ENCODE measurements around the gene MAJIN.

MAJIN gene

GRCh38 chr11:64933213-64933934 is 38.5 kb downstream of the MAJIN start:
- no peak for DNase-seq (ENCODE audit: low read depth in 2 of 2, low spot score in 1 of 2)

- no peak for DNase-seq (ENCODE audit: low read depth in 2 of 2, low spot score in 1 of 2)
Observed at GRCh38 chr11:64932324-64932723, 39.6 kb downstream of the MAJIN start.

DNA sequence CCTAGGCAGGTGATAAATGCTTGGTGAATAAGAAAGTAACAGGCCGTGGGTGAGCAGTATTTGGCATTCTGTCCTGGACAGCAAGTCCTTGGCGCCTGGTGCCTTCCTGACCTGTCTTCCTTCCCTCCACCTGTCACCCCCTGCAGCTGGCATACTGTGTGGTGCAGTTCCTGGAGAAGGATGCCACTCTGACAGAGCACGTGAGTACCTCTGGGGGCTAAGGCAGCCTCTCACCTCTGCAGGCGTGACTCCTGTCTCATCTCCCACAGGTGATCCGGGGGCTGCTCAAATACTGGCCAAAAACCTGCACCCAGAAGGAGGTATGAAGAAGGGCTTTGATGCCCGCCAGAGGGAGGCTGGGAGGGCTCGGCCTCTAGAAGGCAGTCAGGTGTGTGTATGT is 40.6 kb downstream of the MAJIN start:
- DNase-seq (ENCODE audit: low read depth in 2 of 2, low spot score in 1 of 2): no peak

- DNase-seq (ENCODE audit: low read depth in 2 of 2, low spot score in 1 of 2): no peak
Observed at GRCh38 chr11:64930340-64930739, 41.6 kb downstream of the MAJIN start.

DNA sequence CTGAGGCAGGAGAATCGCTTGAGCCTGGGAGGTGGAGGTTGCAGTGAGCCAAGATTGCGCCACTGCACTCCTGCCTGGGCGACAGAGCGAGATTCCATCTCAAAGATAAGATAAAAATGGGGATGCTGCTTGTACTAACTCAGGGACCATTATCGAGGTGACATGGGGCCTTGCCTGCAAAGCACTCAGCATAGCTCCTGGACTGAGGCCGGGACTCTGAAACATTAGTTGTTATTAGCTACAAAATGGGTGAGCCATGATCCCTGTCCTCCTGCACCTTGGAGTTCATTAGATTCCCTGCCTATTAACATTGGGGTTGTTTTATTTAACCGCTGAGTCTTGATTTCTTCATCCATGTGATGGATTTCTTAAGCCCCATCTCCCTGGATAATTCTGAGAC is 42.3 kb downstream of the MAJIN start:
- no peak for DNase-seq (ENCODE audit: low read depth in 2 of 2, low spot score in 1 of 2)

GRCh38 chr11:64928957-64929356 is 43.0 kb downstream of the MAJIN start:
- DNase-seq (ENCODE audit: low read depth in 2 of 2, low spot score in 1 of 2): no peak

DNA sequence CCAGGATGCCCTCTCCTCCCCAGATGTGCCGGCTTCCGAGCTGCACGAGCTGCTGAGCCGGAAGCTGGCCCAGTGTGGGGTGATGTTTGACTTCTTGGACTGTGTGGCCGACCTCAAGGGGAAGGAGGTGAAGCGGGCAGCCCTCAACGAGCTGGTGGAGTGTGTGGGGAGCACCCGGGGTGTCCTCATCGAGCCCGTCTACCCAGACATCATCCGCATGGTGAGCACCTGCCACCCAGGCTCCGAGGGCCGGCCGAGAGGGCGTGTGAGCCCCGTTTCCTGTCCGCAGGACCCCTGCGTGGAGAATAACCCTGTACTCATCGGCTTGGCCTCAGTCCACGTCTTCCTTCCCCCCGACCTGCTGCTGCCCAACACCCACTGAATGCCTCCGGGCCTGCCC is 45.2 kb downstream of the MAJIN start:
- DNase-seq (ENCODE audit: low read depth in 2 of 2, low spot score in 1 of 2): no peak

DNA sequence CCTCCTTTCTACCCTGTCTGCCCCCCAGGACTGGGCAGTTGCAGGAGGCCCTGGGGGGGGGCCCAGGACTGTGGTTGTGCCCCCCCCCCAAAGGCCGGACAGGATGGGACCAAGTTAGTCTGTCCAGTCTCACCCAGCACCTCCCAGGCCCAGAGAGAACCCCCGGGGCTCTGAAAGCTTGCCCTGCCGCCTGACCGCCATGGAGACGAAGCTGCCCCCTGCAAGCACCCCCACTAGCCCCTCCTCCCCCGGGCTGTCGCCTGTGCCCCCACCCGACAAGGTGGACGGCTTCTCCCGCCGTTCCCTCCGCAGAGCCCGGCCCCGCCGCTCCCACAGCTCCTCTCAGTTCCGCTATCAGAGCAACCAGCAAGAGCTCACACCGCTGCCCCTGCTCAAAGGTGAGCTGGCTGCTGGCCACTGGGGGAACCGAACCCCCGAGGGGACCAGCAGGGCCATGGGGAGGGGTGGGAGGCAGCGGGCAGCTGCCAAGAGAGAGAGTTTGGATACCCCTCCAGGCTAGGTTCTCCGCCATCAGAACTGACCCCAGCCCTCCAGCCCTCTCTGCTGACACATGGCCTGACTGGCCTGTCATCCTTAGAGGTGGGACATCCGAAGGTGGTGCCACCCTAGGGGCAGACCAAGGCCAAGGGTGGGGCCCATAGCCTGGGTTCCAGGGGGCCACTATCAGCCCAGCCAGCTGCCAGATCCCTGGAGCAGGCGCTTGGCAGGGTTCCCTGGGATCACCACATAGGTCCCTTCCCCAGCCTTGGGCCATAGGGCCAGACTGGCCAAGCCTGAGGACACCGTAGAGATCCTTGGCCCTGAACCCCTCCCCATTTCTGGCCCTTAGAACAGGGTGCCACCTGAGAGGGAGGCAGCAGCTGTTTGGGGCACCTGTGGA is 46.1 kb downstream of the MAJIN start:
- DNase-seq (ENCODE audit: low read depth in 2 of 2, low spot score in 1 of 2): no peak

- no peak for DNase-seq (ENCODE audit: low read depth in 2 of 2, low spot score in 1 of 2)
Observed at GRCh38 chr11:64924910-64925284, 47.0 kb downstream of the MAJIN start.

GRCh38 chr11:64923944-64924909 is 47.7 kb downstream of the MAJIN start, which contains the start of gene PPP2R5B:
PPP2R5B (plus strand) TSS chr11:64924689; CDS start chr11:64925735, 1,046 bp downstream.
- peak; percentile 79 to 84 for DNase-seq (ENCODE audit: low read depth in 2 of 2, low spot score in 1 of 2)

DNA sequence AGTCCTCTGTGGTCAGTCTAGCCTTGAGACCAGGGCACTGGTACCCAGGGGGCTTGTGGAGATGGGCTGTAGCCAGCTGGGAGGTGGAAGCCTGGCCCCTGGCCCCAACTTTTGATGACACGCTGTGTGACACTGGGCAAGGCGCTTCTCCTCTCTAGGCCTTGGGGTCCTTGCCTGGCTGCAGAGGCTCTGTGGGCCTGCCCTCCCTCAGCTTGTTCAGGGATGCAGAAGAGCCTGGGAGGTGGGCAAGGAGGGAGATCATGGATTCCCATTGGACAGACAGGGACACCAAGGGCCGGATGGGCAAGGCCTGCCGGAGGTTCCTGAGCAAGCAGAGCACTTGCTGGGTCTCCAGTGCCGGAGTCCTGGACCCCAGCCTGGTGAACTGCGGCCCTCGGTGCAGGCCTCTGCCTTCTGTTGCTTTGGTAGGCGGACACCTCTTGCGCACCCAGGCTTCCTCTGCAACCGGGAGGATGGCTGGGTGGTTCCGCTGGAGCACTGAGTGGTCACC is 48.7 kb downstream of the MAJIN start:
- DNase-seq (ENCODE audit: low read depth in 2 of 2, low spot score in 1 of 2): no peak

- no peak for DNase-seq (ENCODE audit: low read depth in 2 of 2, low spot score in 1 of 2)
Observed at GRCh38 chr11:64921384-64921783, 50.5 kb downstream of the MAJIN start.

GRCh38 chr11:64920124-64920523 is 51.8 kb downstream of the MAJIN start:
- DNase-seq (ENCODE audit: low read depth in 2 of 2, low spot score in 1 of 2): no peak

- DNase-seq (ENCODE audit: low read depth in 2 of 2, low spot score in 1 of 2): no peak
Observed at GRCh38 chr11:64919627-64920026, 52.3 kb downstream of the MAJIN start.

DNA sequence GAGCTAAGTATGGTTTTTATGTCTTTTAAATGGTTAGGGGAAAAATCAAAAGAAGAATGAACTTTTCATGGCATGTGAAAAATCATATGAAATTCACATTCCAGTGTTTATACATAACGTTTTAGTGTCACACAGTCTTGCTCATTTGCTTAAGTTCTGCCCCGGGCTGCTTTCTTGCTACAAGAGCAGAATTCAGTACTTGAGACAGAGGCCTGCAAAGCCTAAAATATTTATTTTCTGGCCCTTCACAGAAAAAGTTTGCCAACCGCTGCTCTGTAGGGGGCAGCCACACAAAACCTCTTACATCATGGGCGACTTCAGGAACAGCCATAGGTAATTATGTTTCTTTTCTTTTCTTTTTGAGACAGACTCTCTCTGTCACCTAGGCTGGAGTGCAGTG is 53.9 kb downstream of the MAJIN start:
- no peak for DNase-seq (ENCODE audit: low read depth in 2 of 2, low spot score in 1 of 2)

DNA sequence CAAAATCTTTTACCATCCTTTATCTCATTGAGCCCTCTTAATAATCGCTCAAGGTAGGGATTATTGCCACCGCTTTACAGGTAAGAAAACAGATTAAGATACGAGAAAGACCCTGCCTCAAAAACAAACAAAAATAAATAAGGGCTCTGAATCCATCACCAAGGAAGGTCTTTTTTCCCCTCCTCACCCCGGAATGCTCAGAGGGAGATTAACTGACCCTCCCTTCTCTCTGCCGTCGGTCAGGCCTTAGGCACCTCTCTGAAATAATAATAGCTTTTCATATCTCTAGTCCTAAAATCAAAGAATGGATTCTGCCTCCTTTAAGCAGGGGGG is 54.3 kb downstream of the MAJIN start:
- no peak for DNase-seq (ENCODE audit: low read depth in 2 of 2, low spot score in 1 of 2)

- DNase-seq (ENCODE audit: low read depth in 2 of 2, low spot score in 1 of 2): peak; percentile 97 to 98
Observed at GRCh38 chr11:64916775-64917662, 54.9 kb downstream of the MAJIN start, which contains the start of gene ATG2A. ATG2A (minus strand) TSS chr11:64917209; CDS start chr11:64917135, 74 bp downstream.

- DNase-seq (ENCODE audit: low read depth in 2 of 2, low spot score in 1 of 2): peak in 1 of 2 donors; percentile 23
Observed at GRCh38 chr11:64916040-64916774, 55.7 kb downstream of the MAJIN start.

DNA sequence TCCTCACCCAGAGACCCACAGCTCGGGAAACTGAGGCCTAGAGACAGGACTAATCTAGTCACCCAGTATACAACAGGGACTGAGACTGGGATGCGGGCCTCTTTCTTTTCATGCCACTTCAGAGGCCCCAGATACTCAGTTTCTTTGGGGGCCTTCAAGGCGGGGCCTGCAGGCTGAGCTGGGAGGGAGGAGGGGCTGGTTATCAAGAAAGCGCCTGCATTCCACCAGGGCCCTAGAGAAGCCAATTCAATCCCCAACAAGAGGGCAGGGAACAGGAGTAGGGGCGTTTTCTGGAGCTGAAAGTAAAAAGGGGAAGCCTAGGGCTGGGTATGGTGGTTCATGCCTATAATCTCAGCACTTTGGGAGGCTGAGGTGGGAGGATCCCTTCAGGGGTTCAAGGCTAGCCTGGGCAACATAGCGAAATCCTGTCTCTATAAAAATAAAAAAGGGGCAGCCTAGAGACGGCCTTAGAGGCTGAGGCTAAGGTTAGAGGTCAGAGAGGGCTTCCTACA is 56.5 kb downstream of the MAJIN start:
- DNase-seq (ENCODE audit: low read depth in 2 of 2, low spot score in 1 of 2): no peak
